ENCODE results near the gene CCDC63.

- TF ChIP-seq CTCF (conservative IDR thresholded peaks at IDR 0.05) (no peak), ZFX (IDR thresholded peaks at IDR 0.05) (no peak)
Observed at GRCh38 chr12:110920324-110920910, 73.6 kb downstream of the CCDC63 start, which contains the start of gene MYL2.

Measured in C4-2B (cell line).